ENCODE results near the gene TLE1.

DNA sequence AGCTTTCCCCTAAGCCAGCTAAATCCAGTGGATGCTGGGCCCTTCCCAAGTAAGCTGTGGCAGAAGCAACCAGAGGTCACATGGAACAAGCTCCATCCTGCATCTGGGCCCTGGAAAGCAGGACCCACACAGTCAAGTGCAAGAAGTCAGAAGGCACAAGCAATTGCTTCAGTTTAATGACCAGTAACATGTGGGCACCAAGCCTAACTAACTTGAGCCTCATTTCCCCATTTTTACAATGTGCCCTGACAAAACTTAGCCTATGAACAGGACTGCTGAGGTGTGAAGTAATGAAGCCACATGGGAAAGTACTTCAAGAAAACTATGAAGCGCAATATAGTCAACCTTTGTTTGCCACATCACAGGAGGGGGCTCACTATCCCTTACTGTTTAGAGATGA is 90.5 kb downstream of the TLE1 start:
- no peak for TF ChIP-seq ZFX (IDR thresholded peaks at IDR 0.05)
- TF ChIP-seq, protein P1, sequence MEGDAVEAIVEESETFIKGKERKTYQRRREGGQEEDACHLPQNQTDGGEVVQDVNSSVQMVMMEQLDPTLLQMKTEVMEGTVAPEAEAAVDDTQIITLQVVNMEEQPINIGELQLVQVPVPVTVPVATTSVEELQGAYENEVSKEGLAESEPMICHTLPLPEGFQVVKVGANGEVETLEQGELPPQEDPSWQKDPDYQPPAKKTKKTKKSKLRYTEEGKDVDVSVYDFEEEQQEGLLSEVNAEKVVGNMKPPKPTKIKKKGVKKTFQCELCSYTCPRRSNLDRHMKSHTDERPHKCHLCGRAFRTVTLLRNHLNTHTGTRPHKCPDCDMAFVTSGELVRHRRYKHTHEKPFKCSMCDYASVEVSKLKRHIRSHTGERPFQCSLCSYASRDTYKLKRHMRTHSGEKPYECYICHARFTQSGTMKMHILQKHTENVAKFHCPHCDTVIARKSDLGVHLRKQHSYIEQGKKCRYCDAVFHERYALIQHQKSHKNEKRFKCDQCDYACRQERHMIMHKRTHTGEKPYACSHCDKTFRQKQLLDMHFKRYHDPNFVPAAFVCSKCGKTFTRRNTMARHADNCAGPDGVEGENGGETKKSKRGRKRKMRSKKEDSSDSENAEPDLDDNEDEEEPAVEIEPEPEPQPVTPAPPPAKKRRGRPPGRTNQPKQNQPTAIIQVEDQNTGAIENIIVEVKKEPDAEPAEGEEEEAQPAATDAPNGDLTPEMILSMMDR (conservative IDR thresholded peaks at IDR 0.05): no peak
